Measurements from ENCODE around the gene UBXN1.
A peak's percentile ranks its signal among the peaks of the same experiment; 100 is the strongest.
"Not testable (repeated sequence)": the region's sequence is repeated elsewhere in the genome, so short reads cannot be mapped to it uniquely, and the experiment has no call there.

Gene UBXN1

GRCh38 chr11:62705413-62705812, 26.5 kb upstream of the UBXN1 start:
- peak overlapping the region; percentile 77 for H3K4me3 ChIP-seq (ENCODE audit: low read length)
- DNase-seq (ENCODE audit: low read depth), result no peak
- TF ChIP-seq CTCF (IDR thresholded peaks at IDR 0.05; ENCODE audit: insufficient read depth, low read depth, low read length, missing control alignments), result peak; percentile 12

- DNase-seq (ENCODE audit: low read depth); H3K4me3 ChIP-seq (ENCODE audit: low read length): not testable (repeated sequence)
Observed at GRCh38 chr11:62703921-62704320, 25.0 kb upstream of the UBXN1 start.

- peak; percentile 73 for DNase-seq (ENCODE audit: low read depth)
- TF ChIP-seq CTCF (IDR thresholded peaks at IDR 0.05; ENCODE audit: insufficient read depth, low read depth, low read length, missing control alignments), result no peak
- H3K4me3 ChIP-seq (ENCODE audit: low read length), result no peak overlapping the region
Observed at GRCh38 chr11:62702246-62702645, 23.4 kb upstream of the UBXN1 start.

- H3K4me3 ChIP-seq (ENCODE audit: low read length), result no peak overlapping the region
- DNase-seq (ENCODE audit: low read depth), result peak; percentile 86
- peak; percentile 88 for TF ChIP-seq CTCF (IDR thresholded peaks at IDR 0.05; ENCODE audit: insufficient read depth, low read depth, low read length, missing control alignments)
Observed at GRCh38 chr11:62694455-62695167, 15.7 kb upstream of the UBXN1 start.

- DNase-seq (ENCODE audit: low read depth); H3K4me3 ChIP-seq (ENCODE audit: low read length): not testable (repeated sequence)
Observed at GRCh38 chr11:62693624-62694023, 14.8 kb upstream of the UBXN1 start.

GRCh38 chr11:62689421-62690183, 10.7 kb upstream of the UBXN1 start, which contains the start of gene LRRN4CL:
LRRN4CL (minus strand) TSS chr11:62689530; CDS start chr11:62688508, 1,022 bp downstream.
- H3K4me3 ChIP-seq (ENCODE audit: low read length), result no peak within 1 kb of the TSS
- DNase-seq (ENCODE audit: low read depth), result peak; percentile 32
- no peak for TF ChIP-seq CTCF (IDR thresholded peaks at IDR 0.05; ENCODE audit: insufficient read depth, low read depth, low read length, missing control alignments)

- no peak for TF ChIP-seq CTCF (IDR thresholded peaks at IDR 0.05; ENCODE audit: insufficient read depth, low read depth, low read length, missing control alignments)
- DNase-seq (ENCODE audit: low read depth), result no peak
- H3K4me3 ChIP-seq (ENCODE audit: low read length), result no peak overlapping the region
Observed at GRCh38 chr11:62688491-62688890, 9.6 kb upstream of the UBXN1 start.

Measured in epithelial cell of esophagus (primary cell).